Measurements from ENCODE around the gene KCNG1. TPM values are rescaled to one million over a fixed set of nuclear protein-coding genes. Genes with fewer than 3 reads are reported as not detected.

KCNG1 gene
- total RNA-seq, 1 donor: 3.0 TPM

DNA sequence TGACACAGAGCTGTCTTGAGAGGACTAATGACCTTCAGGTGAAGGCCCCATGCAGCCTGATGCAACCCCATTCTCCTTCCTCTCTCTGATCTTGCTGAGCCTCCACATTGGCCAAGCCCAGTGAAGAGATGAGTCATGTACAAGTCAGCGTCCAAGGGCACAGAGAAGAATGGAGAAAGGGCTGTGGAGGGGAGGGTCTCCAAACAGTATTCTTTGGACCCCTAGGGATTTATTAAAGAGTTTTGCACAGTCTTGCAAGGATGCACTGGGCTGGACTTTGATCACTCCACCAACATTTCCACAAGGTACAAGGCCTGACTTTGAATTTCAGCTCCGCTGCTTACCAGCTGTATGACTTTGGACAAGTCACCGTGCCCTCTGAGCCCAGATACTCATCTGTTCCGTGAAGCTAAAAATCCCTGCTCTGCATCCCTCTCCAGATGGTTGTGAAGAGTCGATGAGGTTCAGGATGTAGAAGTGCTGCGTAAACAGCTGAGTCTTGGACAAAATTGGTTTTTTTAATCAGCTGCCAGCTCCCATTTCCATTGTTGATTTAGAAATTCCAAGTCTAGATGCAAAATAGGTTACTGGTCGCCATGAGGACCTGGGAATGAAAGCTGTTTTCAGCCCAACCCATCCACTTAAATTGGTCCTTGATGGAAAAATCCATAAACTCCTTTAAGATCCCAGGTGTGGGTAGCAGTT is 14.1 kb upstream of the KCNG1 start:
- no peak overlapping the region for H3K4me3 ChIP-seq (ENCODE audit: low read depth, low read length)
- no peak for DNase-seq (ENCODE audit: low read depth)

DNA sequence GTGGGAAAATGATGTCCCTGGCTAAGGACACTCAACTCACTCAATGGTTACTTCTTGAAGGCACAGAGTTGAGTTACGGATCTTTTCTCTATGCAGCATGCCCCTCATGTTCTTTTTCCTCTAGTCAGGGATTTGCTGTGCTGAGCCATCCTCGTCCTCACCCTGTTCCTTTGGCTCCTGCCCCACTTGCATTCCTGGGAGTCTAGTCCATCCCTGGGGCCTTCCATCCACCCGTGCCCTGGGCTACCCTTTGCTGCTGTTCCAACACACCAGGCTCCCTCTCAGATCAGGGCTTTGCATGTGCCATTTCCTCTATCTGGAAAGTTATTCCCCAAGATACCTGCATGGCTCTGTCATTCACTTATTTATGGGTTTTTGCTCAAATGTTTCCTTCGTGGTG is 13.3 kb upstream of the KCNG1 start:
- TF ChIP-seq, protein P1, sequence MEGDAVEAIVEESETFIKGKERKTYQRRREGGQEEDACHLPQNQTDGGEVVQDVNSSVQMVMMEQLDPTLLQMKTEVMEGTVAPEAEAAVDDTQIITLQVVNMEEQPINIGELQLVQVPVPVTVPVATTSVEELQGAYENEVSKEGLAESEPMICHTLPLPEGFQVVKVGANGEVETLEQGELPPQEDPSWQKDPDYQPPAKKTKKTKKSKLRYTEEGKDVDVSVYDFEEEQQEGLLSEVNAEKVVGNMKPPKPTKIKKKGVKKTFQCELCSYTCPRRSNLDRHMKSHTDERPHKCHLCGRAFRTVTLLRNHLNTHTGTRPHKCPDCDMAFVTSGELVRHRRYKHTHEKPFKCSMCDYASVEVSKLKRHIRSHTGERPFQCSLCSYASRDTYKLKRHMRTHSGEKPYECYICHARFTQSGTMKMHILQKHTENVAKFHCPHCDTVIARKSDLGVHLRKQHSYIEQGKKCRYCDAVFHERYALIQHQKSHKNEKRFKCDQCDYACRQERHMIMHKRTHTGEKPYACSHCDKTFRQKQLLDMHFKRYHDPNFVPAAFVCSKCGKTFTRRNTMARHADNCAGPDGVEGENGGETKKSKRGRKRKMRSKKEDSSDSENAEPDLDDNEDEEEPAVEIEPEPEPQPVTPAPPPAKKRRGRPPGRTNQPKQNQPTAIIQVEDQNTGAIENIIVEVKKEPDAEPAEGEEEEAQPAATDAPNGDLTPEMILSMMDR (IDR thresholded peaks at IDR 0.05; ENCODE audit: insufficient read depth, low read length): no peak
- no peak for DNase-seq (ENCODE audit: low read depth)
- no peak overlapping the region for H3K4me3 ChIP-seq (ENCODE audit: low read depth, low read length)

More for the DNA sequence above, 14.1 kb upstream of the KCNG1 start:
- TF ChIP-seq, protein P1 (IDR thresholded peaks at IDR 0.05; ENCODE audit: insufficient read depth, low read length): no peak

DNA sequence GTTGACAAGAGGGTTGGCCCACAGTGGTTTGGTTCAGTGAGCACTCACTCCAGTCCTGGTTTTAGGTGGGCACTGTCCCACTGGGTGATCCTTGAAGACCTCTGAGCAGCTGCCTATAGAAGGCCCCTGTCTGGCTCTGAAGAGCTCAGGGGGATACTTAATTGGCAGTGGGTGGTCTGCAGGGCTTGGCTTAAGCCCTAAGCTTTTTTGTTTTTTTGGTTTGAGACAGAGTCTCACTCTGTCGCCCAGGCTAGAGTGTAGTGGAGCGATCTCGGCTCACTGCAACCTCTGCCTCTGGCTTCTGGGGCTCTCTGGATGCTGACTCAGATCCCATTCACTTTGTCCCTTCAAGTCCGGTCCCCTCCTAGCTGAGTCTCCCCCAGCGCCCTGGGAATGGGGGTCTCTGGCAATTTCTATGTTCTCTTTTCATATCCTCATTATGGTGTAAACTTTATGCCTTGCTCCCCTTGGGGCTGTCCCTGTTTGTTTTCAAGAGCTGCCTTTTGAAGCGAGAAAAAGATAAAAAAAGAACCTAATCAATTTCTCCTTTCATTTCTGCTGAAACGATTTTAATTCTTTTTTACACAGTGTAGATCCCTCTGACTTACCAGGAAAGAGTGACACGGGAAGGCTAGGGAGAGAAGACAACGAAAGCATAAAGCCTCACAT is 12.2 kb upstream of the KCNG1 start:
- no peak overlapping the region for H3K4me3 ChIP-seq (ENCODE audit: low read depth, low read length)
- TF ChIP-seq, protein P1 (IDR thresholded peaks at IDR 0.05; ENCODE audit: insufficient read depth, low read length): no peak
- no peak for DNase-seq (ENCODE audit: low read depth)

DNA sequence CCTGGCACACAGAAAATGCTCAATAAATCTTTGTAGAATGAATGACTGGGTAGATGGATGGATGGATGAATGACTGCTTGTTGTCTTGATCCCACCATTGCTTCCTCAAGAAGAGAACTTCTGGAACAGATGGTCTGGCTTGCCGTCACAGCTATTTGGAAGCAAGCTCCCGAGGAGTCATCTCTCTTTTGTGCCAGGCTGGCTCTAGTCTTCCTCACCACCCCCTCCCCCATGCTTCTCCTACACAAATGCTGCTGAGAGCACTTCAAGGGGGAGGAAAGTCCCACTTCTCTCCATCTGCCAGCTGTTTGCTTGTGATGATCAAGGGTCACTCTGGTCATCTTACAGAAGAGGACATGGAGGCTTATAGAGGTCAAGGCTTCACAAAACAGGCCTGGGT is 11.6 kb upstream of the KCNG1 start:
- H3K4me3 ChIP-seq (ENCODE audit: low read depth, low read length): no peak overlapping the region
- TF ChIP-seq, protein P1 (IDR thresholded peaks at IDR 0.05; ENCODE audit: insufficient read depth, low read length): no peak
- DNase-seq (ENCODE audit: low read depth): peak; percentile 20

DNA sequence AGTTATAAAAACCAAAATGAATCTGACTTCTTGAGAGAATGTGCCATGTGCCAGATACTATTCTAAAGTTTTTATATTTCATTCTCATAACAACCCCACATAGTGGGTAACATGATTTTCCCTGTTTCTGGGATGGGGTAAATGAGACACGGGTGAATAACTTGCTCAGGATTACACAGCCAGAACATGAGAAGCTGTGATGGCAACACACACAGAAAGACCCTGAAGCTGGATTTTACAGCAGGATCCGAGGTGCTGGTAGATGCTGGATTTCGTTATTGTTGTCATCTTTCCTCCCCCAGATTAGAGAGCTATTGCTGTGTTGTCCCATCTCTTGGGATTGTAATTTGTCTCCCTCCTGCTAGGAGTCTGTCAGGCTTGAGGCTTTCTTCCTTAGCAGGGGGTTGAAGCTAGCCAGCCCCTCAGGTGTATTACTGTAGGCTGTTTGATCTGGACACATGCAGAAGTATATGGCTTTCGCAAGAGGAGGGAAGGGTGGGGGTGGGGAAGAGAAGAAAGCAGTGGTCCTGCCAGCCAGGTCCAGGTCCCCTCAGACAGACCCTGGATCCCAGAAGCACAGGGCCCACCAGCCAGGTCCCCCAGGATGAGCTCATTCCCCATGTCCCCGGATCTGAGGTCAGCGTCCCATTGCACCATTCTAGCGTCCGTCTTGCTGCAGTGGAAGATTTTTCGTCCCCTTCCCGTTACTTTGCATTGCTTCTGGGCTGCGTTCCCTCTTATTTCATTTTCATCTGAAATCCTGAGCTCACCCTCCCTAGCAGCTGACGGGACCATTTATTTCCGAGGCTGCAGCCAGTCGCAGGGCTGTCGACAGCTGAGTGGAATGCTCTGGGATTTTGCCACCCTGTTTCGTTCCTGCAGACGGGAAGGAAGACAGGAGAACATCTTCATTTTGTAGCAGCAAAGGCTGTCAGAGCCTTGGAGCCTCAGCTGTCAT is 7.3 kb upstream of the KCNG1 start:
- no peak overlapping the region for H3K4me3 ChIP-seq (ENCODE audit: low read depth, low read length)
- TF ChIP-seq, protein P1 (IDR thresholded peaks at IDR 0.05; ENCODE audit: insufficient read depth, low read length): no peak
- peak; percentile 68 for DNase-seq (ENCODE audit: low read depth)

DNA sequence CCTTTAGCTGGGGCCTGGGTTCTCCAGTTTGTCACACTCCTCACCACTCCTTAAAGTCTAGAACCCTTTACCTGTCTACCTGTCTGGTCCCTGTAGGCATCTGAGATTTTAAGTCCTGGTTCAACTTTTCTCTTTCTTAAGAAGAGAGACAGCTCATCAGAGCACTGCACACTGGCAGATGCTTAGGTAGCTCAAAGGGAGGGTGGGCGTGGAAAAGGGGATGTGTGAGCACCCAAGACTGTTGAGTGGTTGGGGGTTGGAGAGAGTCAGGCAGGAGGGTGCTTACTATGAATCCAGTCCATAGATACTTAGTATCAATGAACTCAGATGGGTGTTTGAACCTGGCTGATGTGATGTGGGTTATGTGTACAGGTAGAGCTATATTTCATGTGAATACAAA is 6.6 kb upstream of the KCNG1 start:
- TF ChIP-seq, protein P1 (IDR thresholded peaks at IDR 0.05; ENCODE audit: insufficient read depth, low read length): no peak
- H3K4me3 ChIP-seq (ENCODE audit: low read depth, low read length): no peak overlapping the region
- no peak for DNase-seq (ENCODE audit: low read depth)
